ENCODE measurements around the gene CALML4.

CALML4 gene

DNA sequence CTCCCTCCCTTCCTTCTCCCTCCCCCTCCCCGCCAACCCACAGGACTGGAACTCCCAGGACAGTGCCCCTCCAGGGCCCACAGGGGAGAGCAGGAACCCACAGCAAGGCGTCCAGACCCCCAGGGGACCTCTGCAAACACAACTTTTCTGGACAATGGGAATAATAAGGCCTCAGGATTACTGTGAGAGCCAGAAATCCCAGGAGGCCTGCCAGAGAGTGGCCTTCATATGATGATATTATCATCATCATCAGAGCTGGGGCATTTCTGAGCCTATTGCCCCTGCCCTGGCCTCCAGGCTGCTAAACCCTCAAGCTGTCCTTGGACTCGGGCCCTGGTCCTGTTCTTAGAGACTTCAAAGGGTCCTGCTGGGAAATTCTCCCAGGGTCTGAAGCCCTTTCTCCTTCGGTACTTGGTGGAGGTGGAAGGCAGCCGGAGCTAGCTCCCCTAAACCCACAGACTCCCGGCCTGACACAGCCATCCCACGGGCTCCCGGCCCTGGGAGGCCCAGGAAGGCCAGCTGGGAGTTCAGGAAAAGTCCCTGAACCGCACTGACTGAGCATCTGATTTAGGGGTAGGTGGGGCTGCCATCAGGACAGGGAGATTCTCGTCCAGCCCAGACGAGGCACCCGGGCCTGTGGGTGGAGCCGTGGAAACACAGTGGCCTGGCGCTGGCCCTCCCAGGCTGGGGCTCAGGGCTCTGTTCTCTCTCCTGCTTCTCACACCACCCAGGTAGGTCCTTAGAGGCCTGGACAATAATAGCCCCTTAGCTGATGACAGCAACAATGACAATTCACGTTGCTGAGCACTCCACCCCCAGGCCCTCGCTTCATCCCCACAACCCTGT is 4.9 kb downstream of the CALML4 start:
- TF ChIP-seq, protein P1, sequence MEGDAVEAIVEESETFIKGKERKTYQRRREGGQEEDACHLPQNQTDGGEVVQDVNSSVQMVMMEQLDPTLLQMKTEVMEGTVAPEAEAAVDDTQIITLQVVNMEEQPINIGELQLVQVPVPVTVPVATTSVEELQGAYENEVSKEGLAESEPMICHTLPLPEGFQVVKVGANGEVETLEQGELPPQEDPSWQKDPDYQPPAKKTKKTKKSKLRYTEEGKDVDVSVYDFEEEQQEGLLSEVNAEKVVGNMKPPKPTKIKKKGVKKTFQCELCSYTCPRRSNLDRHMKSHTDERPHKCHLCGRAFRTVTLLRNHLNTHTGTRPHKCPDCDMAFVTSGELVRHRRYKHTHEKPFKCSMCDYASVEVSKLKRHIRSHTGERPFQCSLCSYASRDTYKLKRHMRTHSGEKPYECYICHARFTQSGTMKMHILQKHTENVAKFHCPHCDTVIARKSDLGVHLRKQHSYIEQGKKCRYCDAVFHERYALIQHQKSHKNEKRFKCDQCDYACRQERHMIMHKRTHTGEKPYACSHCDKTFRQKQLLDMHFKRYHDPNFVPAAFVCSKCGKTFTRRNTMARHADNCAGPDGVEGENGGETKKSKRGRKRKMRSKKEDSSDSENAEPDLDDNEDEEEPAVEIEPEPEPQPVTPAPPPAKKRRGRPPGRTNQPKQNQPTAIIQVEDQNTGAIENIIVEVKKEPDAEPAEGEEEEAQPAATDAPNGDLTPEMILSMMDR (conservative IDR thresholded peaks at IDR 0.05; ENCODE audit: low read depth, low read length) = no peak
- no peak overlapping the region for H3K27ac ChIP-seq
- H3K4me1 ChIP-seq (ENCODE audit: low read depth, poor library complexity, severe bottlenecking) = no peaks in the 10 kb centered on the region
- no peaks in the 10 kb centered on the region for H3K36me3 ChIP-seq (ENCODE audit: insufficient read depth)
- no peak overlapping the region for H3K9ac ChIP-seq
- H3K4me3 ChIP-seq (IDR thresholded peaks at IDR 0.05; ENCODE audit: insufficient read depth, low read depth, low read length) = no peak overlapping the region
- no peaks in the 10 kb centered on the region for H3K79me2 ChIP-seq (ENCODE audit: insufficient read depth, low read depth)
- no peaks in the 10 kb centered on the region for H3K27me3 ChIP-seq (ENCODE audit: insufficient read depth, low read depth)
- H3K4me2 ChIP-seq = no peak overlapping the region
- H4K20me1 ChIP-seq (ENCODE audit: insufficient read depth) = no peaks in the 10 kb centered on the region
- H2AFZ ChIP-seq (ENCODE audit: low read depth) = no peak overlapping the region

DNA sequence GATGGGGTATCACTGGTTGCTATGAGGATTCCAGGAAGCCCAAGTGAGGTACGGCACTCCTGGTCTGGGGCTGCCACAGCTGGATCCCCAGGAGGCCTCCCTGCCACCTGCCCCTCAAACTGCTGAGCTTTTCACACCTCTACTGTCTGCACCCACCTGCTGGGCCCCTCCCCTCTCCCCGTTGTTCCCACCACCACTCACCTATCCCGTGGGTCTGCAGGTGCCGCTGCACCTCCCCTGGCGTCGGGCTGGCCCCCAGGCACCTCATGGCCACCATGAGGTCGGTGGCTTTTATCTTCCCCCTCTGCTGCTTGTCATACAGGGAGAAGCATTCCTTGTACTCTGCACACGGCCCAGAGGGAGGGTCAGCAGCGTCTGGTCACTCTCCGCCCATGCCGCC is 5.8 kb downstream of the CALML4 start:
- TF ChIP-seq, protein P1 (conservative IDR thresholded peaks at IDR 0.05; ENCODE audit: low read depth, low read length) = no peak
- Histone ChIP-seq H3K27me3 (ENCODE audit: insufficient read depth, low read depth) (no peaks in the 10 kb centered on the region), H3K4me3 (IDR thresholded peaks at IDR 0.05; ENCODE audit: insufficient read depth, low read depth, low read length) (no peak overlapping the region)

DNA sequence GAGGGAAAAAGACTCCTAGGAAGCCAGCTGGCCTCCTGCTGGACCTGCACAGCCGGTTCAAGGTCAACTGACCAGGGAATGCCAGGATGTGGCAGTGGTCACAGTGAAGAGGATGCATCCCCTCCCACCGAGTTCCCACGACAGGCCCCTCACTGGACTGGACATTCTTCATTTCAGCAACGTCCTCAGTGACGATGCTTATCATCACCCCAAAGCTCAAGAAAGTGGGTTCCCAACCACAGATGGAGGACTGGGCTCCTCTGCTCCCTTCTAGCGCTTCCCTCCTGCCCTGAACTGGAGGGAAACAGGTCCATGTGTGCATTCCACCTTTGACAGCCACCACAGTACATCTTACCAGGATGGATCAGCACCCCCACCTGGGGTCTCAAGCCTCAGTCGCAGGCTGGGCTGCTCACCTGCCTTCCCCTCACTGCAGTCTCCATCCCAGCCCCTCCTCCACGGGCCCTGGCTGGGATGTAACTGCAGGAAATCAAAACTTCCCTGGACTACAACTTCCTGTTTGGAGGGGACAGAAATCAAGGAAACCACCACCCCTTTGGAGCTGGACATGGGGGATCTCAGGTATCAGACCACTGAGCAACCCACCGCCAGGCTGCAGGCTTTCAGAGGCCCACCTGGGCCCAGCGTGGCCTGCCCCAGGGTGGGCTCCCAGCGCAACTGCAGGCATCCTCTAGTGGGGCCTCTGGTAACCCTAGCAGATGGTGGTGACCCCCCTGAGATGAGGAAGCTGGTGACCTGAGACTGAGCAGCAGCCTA is 7.3 kb downstream of the CALML4 start:
- no peaks in the 10 kb centered on the region for H3K4me1 ChIP-seq (ENCODE audit: low read depth, poor library complexity, severe bottlenecking)
- no peaks in the 10 kb centered on the region for H3K27me3 ChIP-seq (ENCODE audit: insufficient read depth, low read depth)
- H4K20me1 ChIP-seq (ENCODE audit: insufficient read depth) = no peaks in the 10 kb centered on the region
- H2AFZ ChIP-seq (ENCODE audit: low read depth) = no peak overlapping the region
- TF ChIP-seq, protein P1 (conservative IDR thresholded peaks at IDR 0.05; ENCODE audit: low read depth, low read length) = no peak
- no peak overlapping the region for H3K4me3 ChIP-seq (IDR thresholded peaks at IDR 0.05; ENCODE audit: insufficient read depth, low read depth, low read length)
- H3K9ac ChIP-seq = no peak overlapping the region
- no peak overlapping the region for H3K4me2 ChIP-seq
- no peaks in the 10 kb centered on the region for H3K36me3 ChIP-seq (ENCODE audit: insufficient read depth)
- no peak overlapping the region for H3K27ac ChIP-seq
- no peaks in the 10 kb centered on the region for H3K79me2 ChIP-seq (ENCODE audit: insufficient read depth, low read depth)

More for the DNA sequence above, 5.8 kb downstream of the CALML4 start:
- Histone ChIP-seq H2AFZ (ENCODE audit: low read depth) (no peak overlapping the region), H3K4me2 (no peak overlapping the region), H3K27ac (no peak overlapping the region), H3K9ac (no peak overlapping the region), H3K36me3 (ENCODE audit: insufficient read depth) (no peaks in the 10 kb centered on the region), H3K4me1 (ENCODE audit: low read depth, poor library complexity, severe bottlenecking) (no peaks in the 10 kb centered on the region), H3K79me2 (ENCODE audit: insufficient read depth, low read depth) (no peaks in the 10 kb centered on the region), H4K20me1 (ENCODE audit: insufficient read depth) (no peaks in the 10 kb centered on the region)

DNA sequence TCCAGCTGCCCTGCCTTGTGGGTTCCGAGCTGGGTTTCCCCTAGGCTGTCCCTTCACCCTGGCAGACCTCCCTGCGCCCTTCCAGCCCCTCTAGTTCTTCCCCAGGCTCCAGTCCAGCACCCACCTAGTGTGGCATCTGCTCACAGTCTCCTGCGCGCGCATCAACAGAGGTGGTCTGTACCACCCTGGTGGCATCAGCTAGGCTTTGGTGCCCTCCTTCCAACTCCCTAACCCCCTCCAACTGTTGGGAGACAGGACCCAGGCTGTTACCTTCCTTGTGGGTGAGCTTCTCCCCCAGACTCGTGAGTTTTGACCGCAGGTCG is 8.0 kb downstream of the CALML4 start:
- no peaks in the 10 kb centered on the region for H3K4me1 ChIP-seq (ENCODE audit: low read depth, poor library complexity, severe bottlenecking)
- H3K79me2 ChIP-seq (ENCODE audit: insufficient read depth, low read depth) = no peaks in the 10 kb centered on the region
- TF ChIP-seq, protein P1 (conservative IDR thresholded peaks at IDR 0.05; ENCODE audit: low read depth, low read length) = no peak
- H4K20me1 ChIP-seq (ENCODE audit: insufficient read depth) = no peaks in the 10 kb centered on the region
- H3K27ac ChIP-seq = no peak overlapping the region
- H3K4me2 ChIP-seq = no peak overlapping the region
- H3K27me3 ChIP-seq (ENCODE audit: insufficient read depth, low read depth) = no peaks in the 10 kb centered on the region
- H3K9ac ChIP-seq = no peak overlapping the region
- no peak overlapping the region for H2AFZ ChIP-seq (ENCODE audit: low read depth)
- H3K36me3 ChIP-seq (ENCODE audit: insufficient read depth) = no peaks in the 10 kb centered on the region
- no peak overlapping the region for H3K4me3 ChIP-seq (IDR thresholded peaks at IDR 0.05; ENCODE audit: insufficient read depth, low read depth, low read length)

Measured in KMS-11 (cell line).